HG03342 (cell line): ENCODE data around the gene SLC35B1.

Experiments used
- ATAC-seq: cut with Tn5 transposase; IDR thresholded peaks from one replicate; pipeline ENCODE4 v1.9.1; 2021; ENCODE audit warnings: mild to moderate bottlenecking, moderate library complexity; ENCODE audit not compliant: unreplicated experiment

SLC35B1 gene

GRCh38 chr17:49700960-49701359, 6.8 kb downstream of the SLC35B1 start:
- no peak for ATAC-seq

GRCh38 chr17:49699966-49700575, 7.7 kb downstream of the SLC35B1 start:
- ATAC-seq = no peak

- no peak for ATAC-seq
These were observed 9.8 kb downstream of the SLC35B1 start for GRCh38 chr17:49698005-49698404.

GRCh38 chr17:49696233-49696761, 11.5 kb downstream of the SLC35B1 start:
- ATAC-seq = no peak

- ATAC-seq = no peak
These were observed 12.0 kb downstream of the SLC35B1 start for GRCh38 chr17:49695698-49696232.

GRCh38 chr17:49694847-49695697, 12.7 kb downstream of the SLC35B1 start:
- ATAC-seq = no peak

GRCh38 chr17:49692751-49693150, 15.0 kb downstream of the SLC35B1 start:
- ATAC-seq = no peak

- ATAC-seq = no peak
These were observed 16.0 kb downstream of the SLC35B1 start for GRCh38 chr17:49691677-49692191.

GRCh38 chr17:49691086-49691676, 16.6 kb downstream of the SLC35B1 start:
- no peak for ATAC-seq

GRCh38 chr17:49690256-49690655, 17.5 kb downstream of the SLC35B1 start:
- ATAC-seq = no peak

GRCh38 chr17:49688848-49689247, 18.9 kb downstream of the SLC35B1 start:
- no peak for ATAC-seq

GRCh38 chr17:49687878-49688491, 19.8 kb downstream of the SLC35B1 start:
- no peak for ATAC-seq

GRCh38 chr17:49681106-49681979, 26.4 kb downstream of the SLC35B1 start:
- no peak for ATAC-seq

- ATAC-seq = no peak
These were observed 27.4 kb downstream of the SLC35B1 start for GRCh38 chr17:49680314-49680713.

- ATAC-seq = peak; percentile 64
These were observed 29.6 kb downstream of the SLC35B1 start, which contains the start of gene SPOP for GRCh38 chr17:49677933-49678847. TSS of gene SPOP (minus strand) at chr17:49678097. CDS start at chr17:49622810, 55,287 bp downstream.

GRCh38 chr17:49677134-49677932, 30.4 kb downstream of the SLC35B1 start:
- peak; percentile 47 for ATAC-seq

- peak; percentile 64 for ATAC-seq
These were observed 31.4 kb downstream of the SLC35B1 start for GRCh38 chr17:49676276-49676868.
